Endothelial cell of umbilical vein (primary cell): ENCODE measurements around the gene FTH1. TPM values are rescaled to one million over a fixed set of nuclear protein-coding genes. Genes with fewer than 3 reads are reported as not detected.

ENCODE experiments used
- BruUV-seq: library from RNA; stranded (reverse); fragments of 400-500 nt; replicated peaks from 2 replicates; lab custom pipeline; 2021; lab: Mats Ljungman, UMichigan
- CTCF ChIA-PET: fragments of 300-600, 350-600 bp; sonication (Branson Sonifier 250); formaldehyde crosslinking; loops from one replicate; lab custom pipeline; 2021; ENCODE audit warnings: antibody characterized with exemption, inconsistent platforms; lab: Charles Lee
- POLR2A ChIA-PET: fragments of 300-600, 350-600 bp; sonication (Branson Sonifier 250); formaldehyde crosslinking; loops from one replicate; lab custom pipeline; 2021; ENCODE audit warnings: antibody characterized with exemption, inconsistent platforms; lab: Charles Lee
- DNase-seq: peaks from one replicate; pipeline ENCODE4 v3.0.0-alpha.2; 2011; ENCODE audit warnings: low read depth, low spot score
- FAIRE-seq: peaks from 2 replicates; lab custom pipeline; 2011; peaks lifted over from hg19 to GRCh38; lab: Jason Lieb, UNC
- H2AFZ ChIP-seq: 2 replicates; pipeline ENCODE4 v1.6.0; 2012; ENCODE audit warnings: low read depth, low read length, control low read depth, inconsistent platforms
- H3K27ac ChIP-seq: 2 replicates; pipeline ENCODE4 v1.5.1; 2011; ENCODE audit warnings: low read depth, mild to moderate bottlenecking, control low read depth, low read length, moderate library complexity; ENCODE audit not compliant: insufficient read depth
- H3K27me3 ChIP-seq, 2 experiments: 2 replicates each; pipeline versions ENCODE4 v1.6.0 to v1.6.1; 2011; ENCODE audit warnings: low read length in 2 of 2, mixed read lengths in 1 of 2; ENCODE audit not compliant: control insufficient read depth in 2 of 2, insufficient read depth in 2 of 2
- H3K36me3 ChIP-seq, 2 experiments: 2 replicates in 1 of 2; 3 replicates in 1 of 2; pipeline ENCODE4 v1.5.1; 2011; ENCODE audit warnings: low read length in 2 of 2, mild to moderate bottlenecking in 1 of 2, moderate library complexity in 1 of 2; ENCODE audit not compliant: control insufficient read depth in 2 of 2, insufficient read depth in 2 of 2; ENCODE audit errors: extremely low read depth in 1 of 2
- H3K4me1 ChIP-seq: 3 replicates; pipeline ENCODE4 v1.5.1; 2011; ENCODE audit warnings: mild to moderate bottlenecking, low read length; ENCODE audit not compliant: control insufficient read depth, insufficient read depth; ENCODE audit errors: extremely low read depth
- H3K4me2 ChIP-seq: 2 replicates; pipeline ENCODE4 v1.6.1; 2011; ENCODE audit warnings: low read length, control low read depth, mixed read lengths; ENCODE audit not compliant: insufficient read depth
- H3K4me3 ChIP-seq, 3 experiments: fragments of 200-600 bp in 1 of 3; sonication (generic), shearing (Covaris generic) in 1 of 3; replicated peaks in 1 of 3; 2 replicates each; pipeline ENCODE4 v1.5.1; 2011 to 2016; ENCODE audit warnings: control low read depth in 3 of 3, low read length in 3 of 3, mild to moderate bottlenecking in 2 of 3, inconsistent platforms in 1 of 3, low read depth in 1 of 3, moderate library complexity in 1 of 3; ENCODE audit not compliant: insufficient read depth in 1 of 3
- H3K79me2 ChIP-seq: 2 replicates; pipeline ENCODE4 v1.6.0; 2012; ENCODE audit warnings: low read length, inconsistent platforms; ENCODE audit not compliant: control insufficient read depth, insufficient read depth
- H3K9ac ChIP-seq: replicated peaks from 2 replicates; pipeline ENCODE3; 2011; ENCODE audit warnings: low read length, control low read depth; ENCODE audit not compliant: insufficient read depth; ENCODE audit errors: extremely low read depth
- H3K9me1 ChIP-seq: replicated peaks from 3 replicates; pipeline ENCODE4 v1.6.0; 2011; ENCODE audit warnings: mild to moderate bottlenecking, low read length; ENCODE audit not compliant: control insufficient read depth, insufficient read depth; ENCODE audit errors: extremely low read depth
- H3K9me3 ChIP-seq: replicated peaks from 2 replicates; pipeline ENCODE4 v1.5.1; 2012; ENCODE audit warnings: low read length, inconsistent platforms; ENCODE audit not compliant: control insufficient read depth, insufficient read depth
- H4K20me1 ChIP-seq: replicated peaks from 2 replicates; pipeline ENCODE3; 2011; ENCODE audit warnings: mild to moderate bottlenecking, low read length; ENCODE audit not compliant: control insufficient read depth, insufficient read depth; ENCODE audit errors: extremely low read depth
- CTCF ChIP-seq, 2 donors: IDR thresholded peaks; 1 replicate in 1 of 2; 2 replicates in 1 of 2; pipeline ENCODE4 v1.5.1; 2011; ENCODE audit warnings: low read length in 2 of 2, mild to moderate bottlenecking in 2 of 2, moderate library complexity in 2 of 2, control low read depth in 1 of 2, inconsistent platforms in 1 of 2, low read depth in 1 of 2; ENCODE audit not compliant: insufficient read depth in 1 of 2; ENCODE audit errors: extremely low read depth in 1 of 2
- EZH2 ChIP-seq: IDR thresholded peaks from 2 replicates; pipeline ENCODE4 v1.6.1; 2012; ENCODE audit warnings: borderline replicate concordance, low read depth, mild to moderate bottlenecking, moderate library complexity, low read length, inconsistent platforms; ENCODE audit not compliant: severe bottlenecking
- JUN ChIP-seq: IDR thresholded peaks from 2 replicates; pipeline ENCODE4 v1.6.1; 2011; ENCODE audit warnings: borderline replicate concordance, low read depth; ENCODE audit not compliant: insufficient read length, insufficient read depth
- MAX ChIP-seq: IDR thresholded peaks from 2 replicates; pipeline ENCODE4 v1.6.1; 2011; ENCODE audit not compliant: insufficient read depth, insufficient read length
- POLR2AphosphoS5 ChIP-seq: IDR thresholded peaks from 2 replicates; pipeline ENCODE4 v1.6.1; 2012; ENCODE audit warnings: low read depth, mild to moderate bottlenecking, control low read depth, low read length, moderate library complexity; ENCODE audit not compliant: insufficient read depth
- dilution Hi-C: fragments of 300-500 bp; cut with MboI; formaldehyde crosslinking; loops from one replicate; pipeline ENCODE4 v1.15.0; 2019; ENCODE audit warnings: low sequenced_read_pairs; ENCODE audit not compliant: extremely low pct_ligation_motif_present
- intact Hi-C: fragments of 100-400 bp; cut with micrococcal nuclease; formaldehyde crosslinking; loops from one replicate; pipeline ENCODE4 v1.10.0; 2022
- polyA plus RNA-seq, 4 experiments: library from polyadenylated mRNA; depleted of rRNA in 3 of 4; stranded (reverse) in 3 of 4; unstranded in 1 of 4; fragments of >200 nt; gene quantifications; 2 replicates each; pipeline versions ENCODE4 v1.2.1 to v1.2.3, GENCODE V29; 2011 to 2012; ENCODE audit warnings: missing spikeins in 1 of 4
- total RNA-seq: library from RNA; stranded (reverse); gene quantifications from 2 replicates; pipeline ENCODE4 v1.2.3, GENCODE V29; 2021

The FTH1 gene
- total and polyA plus RNA-seq, 2 donors (not counting 3 experiments of a cell fraction or from before 2014, with no cell fraction given) = 1,177 to 2,501 TPM

GRCh38 chr11:61922539-61922938 is 44.9 kb downstream of the FTH1 start:
- Histone ChIP-seq H3K27me3 (peaks cover 11 to 35% of the 10 kb centered on the region in 2 experiments), H3K4me1 (no peaks in the 10 kb centered on the region), H3K36me3 (no peaks in the 10 kb centered on the region), H3K9me1 (no peaks in the 10 kb centered on the region), H3K4me2 (no peak overlapping the region), H3K4me3 (no peak overlapping the region), H3K9ac (no peak overlapping the region), H3K79me2 (no peaks in the 10 kb centered on the region), H4K20me1 (no peaks in the 10 kb centered on the region), H2AFZ (no peak overlapping the region), H3K9me3 (no peaks in the 10 kb centered on the region), H3K27ac (no peak overlapping the region)
- DNase-seq (no peak), FAIRE-seq (no peak)
- POLR2A ChIA-PET = interaction anchor here (0.6 kb wide), 1 partner anchor 22 kb away, joined by 4 read pairs; no protein-coding TSS in a partner anchor
- no TSS peak for BruUV-seq
- TF ChIP-seq EZH2 = no peak
- TF ChIP-seq POLR2AphosphoS5 = no peak
- TF ChIP-seq JUN = no peak
- TF ChIP-seq MAX = no peak
- TF ChIP-seq CTCF (IDR thresholded peaks at IDR 0.05; ENCODE audit: extremely low read depth in 1 of 2, insufficient read depth in 1 of 2, low read depth in 1 of 2, low read length in 2 of 2) = no peak
- CTCF ChIA-PET = interaction anchor here (0.7 to 1.7 kb wide), 6 partner anchors 16 to 185 kb away, joined by 3 to 8 read pairs (median 3); no protein-coding TSS in a partner anchor
- intact Hi-C loops = no loop called here
- dilution Hi-C loops = loop anchor here (10.0 kb wide), 1 partner anchor 182 kb away; no protein-coding TSS in a partner anchor
